Measurements from ENCODE around the gene TFF3. TPM values are rescaled to one million over a fixed set of nuclear protein-coding genes. Genes with fewer than 3 reads are reported as not detected.
A peak's percentile ranks its signal among the peaks of the same experiment; 100 is the strongest.
"Not testable (repeated sequence)": the region's sequence is repeated elsewhere in the genome, so short reads cannot be mapped to it uniquely, and the experiment has no call there.

The TFF3 gene
- total and polyA plus RNA-seq, 2 donors from 2014 or later: 10.0 to 22.4 TPM

GRCh38 chr21:42294273-42294880, 20.8 kb downstream of the TFF3 start:
- TF ChIP-seq CTCF (IDR thresholded peaks at IDR 0.05; ENCODE audit: borderline replicate concordance, extremely low read depth, insufficient read depth): no peak
- Histone ChIP-seq H3K36me3 (ENCODE audit: control insufficient read depth in 2 of 3, insufficient read depth in 3 of 3, low read length in 3 of 3) (peaks cover 0 to 14% (median 4%) of the 10 kb centered on the region in 3 donors), H3K27me3 (ENCODE audit: control insufficient read depth, insufficient read depth, low read length) (no peaks in the 10 kb centered on the region), H3K27ac (ENCODE audit: low read depth in 2 of 2, low read length in 2 of 2) (no peak overlapping the region), H3K9me3 (ENCODE audit: control insufficient read depth in 2 of 3, insufficient read depth in 1 of 3, low read length in 3 of 3) (peaks cover 0 to 10% (median 0%) of the 10 kb centered on the region in 3 donors), H3K4me3 (ENCODE audit: low read length in 3 of 3) (no peak overlapping the region), H3K4me1 (ENCODE audit: control insufficient read depth in 2 of 3, insufficient read depth in 2 of 3, low read depth in 1 of 3, low read length in 3 of 3) (no peaks in the 10 kb centered on the region), H3K9ac (ENCODE audit: low read length in 3 of 3) (no peak overlapping the region)
- FAIRE-seq (no peak), DNase-seq (peak in 1 of 5 donors; percentile 66)
- intact Hi-C loops (cut with DNase I): no loop called here

- FAIRE-seq: no peak
- no peak overlapping the region for H3K27ac ChIP-seq (ENCODE audit: low read depth in 2 of 2, low read length in 2 of 2)
- peaks cover 0 to 14% (median 4%) of the 10 kb centered on the region in 3 donors for H3K36me3 ChIP-seq (ENCODE audit: control insufficient read depth in 2 of 3, insufficient read depth in 3 of 3, low read length in 3 of 3)
Measured at GRCh38 chr21:42293649-42294272, 21.4 kb downstream of the TFF3 start.

GRCh38 chr21:42292563-42293142, 22.6 kb downstream of the TFF3 start:
- DNase-seq; H3K9me3 ChIP-seq (ENCODE audit: control insufficient read depth in 2 of 3, insufficient read depth in 1 of 3, low read length in 3 of 3); H3K27ac ChIP-seq (ENCODE audit: low read depth in 2 of 2, low read length in 2 of 2); H3K4me1 ChIP-seq (ENCODE audit: control insufficient read depth in 2 of 3, insufficient read depth in 2 of 3, low read depth in 1 of 3, low read length in 3 of 3); FAIRE-seq; H3K27me3 ChIP-seq (ENCODE audit: control insufficient read depth, insufficient read depth, low read length); intact Hi-C loops (cut with DNase I): not testable (repeated sequence)
- H3K4me3 ChIP-seq (ENCODE audit: low read length in 3 of 3): peak overlapping the region in 1 of 3 donors; percentile 37
- H3K9ac ChIP-seq (ENCODE audit: low read length in 3 of 3): peak overlapping the region in 1 of 3 donors; percentile 24
- peaks cover 0 to 14% (median 4%) of the 10 kb centered on the region in 3 donors for H3K36me3 ChIP-seq (ENCODE audit: control insufficient read depth in 2 of 3, insufficient read depth in 3 of 3, low read length in 3 of 3)

More at GRCh38 chr21:42293649-42294272, 21.4 kb downstream of the TFF3 start:
- H3K9ac ChIP-seq (ENCODE audit: low read length in 3 of 3): no peak overlapping the region
- no peak for TF ChIP-seq CTCF (IDR thresholded peaks at IDR 0.05; ENCODE audit: borderline replicate concordance, extremely low read depth, insufficient read depth)
- no peaks in the 10 kb centered on the region for H3K4me1 ChIP-seq (ENCODE audit: control insufficient read depth in 2 of 3, insufficient read depth in 2 of 3, low read depth in 1 of 3, low read length in 3 of 3)
- DNase-seq: peak in 1 of 5 donors; percentile 48
- H3K9me3 ChIP-seq (ENCODE audit: control insufficient read depth in 2 of 3, insufficient read depth in 1 of 3, low read length in 3 of 3): peaks cover 0 to 10% (median 0%) of the 10 kb centered on the region in 3 donors
- intact Hi-C loops (cut with DNase I): no loop called here
- H3K27me3 ChIP-seq (ENCODE audit: control insufficient read depth, insufficient read depth, low read length): no peaks in the 10 kb centered on the region
- peak overlapping the region in 1 of 3 donors; percentile 0 for H3K4me3 ChIP-seq (ENCODE audit: low read length in 3 of 3)

Data from kidney (tissue), 14 donors.